Panc1 (cell line): Measurements from ENCODE around the gene CD300E. TPM values are rescaled to one million over a fixed set of nuclear protein-coding genes. Genes with fewer than 3 reads are reported as not detected.

Experiments used
- ATAC-seq: fragments of 200-7000 bp; cut with Tn5 transposase; 2 replicates; pipeline ENCODE4 v1.9.1; 2020; ENCODE audit warnings: mild to moderate bottlenecking, moderate library complexity
- BruUV-seq: library from RNA; stranded (reverse); fragments of 400-500 nt; replicated peaks from 2 replicates; lab custom pipeline; 2021; lab: Mats Ljungman, UMichigan
- CTCF ChIA-PET: fragments of 300-600 bp; sonication (Branson Sonifier 250); formaldehyde crosslinking; loops from one replicate; lab custom pipeline; 2022; ENCODE audit warnings: antibody characterized with exemption; lab: Charles Lee
- POLR2A ChIA-PET: fragments of 300-600 bp; sonication (Branson Sonifier 250); formaldehyde crosslinking; loops from one replicate; lab custom pipeline; 2022; ENCODE audit warnings: antibody characterized with exemption; lab: Charles Lee
- DNase-seq: peaks from one replicate; pipeline ENCODE4 v3.0.0-alpha.2; 2010; ENCODE audit warnings: low read depth, low spot score
- H3K27ac ChIP-seq: 2 replicates; pipeline ENCODE4 v1.5.1; 2011; ENCODE audit warnings: mild to moderate bottlenecking, low read length, inconsistent platforms
- H3K27me3 ChIP-seq: fragments of 200-500 bp; sonication (Bioruptor generic); 2 replicates; pipeline ENCODE4 v1.6.0; 2014; ENCODE audit warnings: low read length, inconsistent platforms; ENCODE audit not compliant: control insufficient read depth, insufficient read depth
- H3K36me3 ChIP-seq: fragments of 200-500 bp; sonication (Bioruptor generic); 2 replicates; pipeline ENCODE4 v1.5.1; 2014; ENCODE audit warnings: inconsistent platforms, mild to moderate bottlenecking, low read length, moderate library complexity; ENCODE audit not compliant: control insufficient read depth, insufficient read depth
- H3K4me1 ChIP-seq: 2 replicates; pipeline ENCODE4 v1.5.1; 2011; ENCODE audit warnings: inconsistent platforms, mild to moderate bottlenecking, low read length, moderate library complexity; ENCODE audit not compliant: control insufficient read depth, insufficient read depth
- H3K4me3 ChIP-seq, 2 experiments: 2 replicates each; pipeline ENCODE4 v1.5.1; 2011 to 2012; ENCODE audit warnings: low read depth in 2 of 2, low read length in 2 of 2, mild to moderate bottlenecking in 2 of 2, inconsistent platforms in 1 of 2, moderate library complexity in 1 of 2
- H3K9me3 ChIP-seq: fragments of 200-500 bp; sonication (Bioruptor generic); 2 replicates; pipeline ENCODE4 v1.5.1; 2014; ENCODE audit warnings: low read depth, mild to moderate bottlenecking, inconsistent platforms, low read length, moderate library complexity; ENCODE audit not compliant: control insufficient read depth, insufficient read depth
- CTCF ChIP-seq: fragments of 450-650 bp; IDR thresholded peaks from 2 replicates; pipeline ENCODE4 v1.5.1; 2017; ENCODE audit warnings: mild to moderate bottlenecking
- POLR2AphosphoS5 ChIP-seq: IDR thresholded peaks from 2 replicates; pipeline ENCODE4 v1.6.1; 2012; ENCODE audit warnings: mild to moderate bottlenecking, low read depth, low read length, moderate library complexity
- REST ChIP-seq, 2 experiments: IDR thresholded peaks; 2 replicates each; pipeline ENCODE4 v1.6.1; 2011 to 2012; ENCODE audit warnings: low read depth in 2 of 2, control low read depth in 1 of 2, low read length in 1 of 2, mild to moderate bottlenecking in 1 of 2, moderate library complexity in 1 of 2; ENCODE audit not compliant: insufficient read depth in 1 of 2
- SIN3A ChIP-seq: IDR thresholded peaks from 2 replicates; pipeline ENCODE4 v1.6.1; 2012; ENCODE audit warnings: low read depth, mild to moderate bottlenecking, low read length, moderate library complexity, borderline replicate concordance; ENCODE audit not compliant: insufficient read depth
- TCF7L2 ChIP-seq: IDR thresholded peaks from 2 replicates; pipeline ENCODE4 v1.6.1; 2011; ENCODE audit warnings: mild to moderate bottlenecking, low read depth, low read length, inconsistent platforms
- in situ Hi-C: cut with HindIII; loops from 2 replicates; pipeline ENCODE4 v1.10.0; 2016; ENCODE audit warnings: low sequenced_read_pairs, low pct_unique_long_range_greater_than_20kb
- intact Hi-C: fragments of 100-400 bp; cut with micrococcal nuclease; formaldehyde crosslinking; loops from one replicate; pipeline ENCODE4 v1.10.0; 2022; ENCODE audit not compliant: unreplicated experiment
- total RNA-seq: library from RNA; stranded (reverse); gene quantifications from one replicate; pipeline ENCODE4 v1.2.1, GENCODE V29; 2021; ENCODE audit not compliant: unreplicated experiment

The CD300E gene
- total RNA-seq, 1 experiment from 2014 or later, result not detected

GRCh38 chr17:74595037-74595750, 28.3 kb downstream of the CD300E start:
- Histone ChIP-seq H3K36me3 (no peaks in the 10 kb centered on the region), H3K9me3 (no peaks in the 10 kb centered on the region), H3K4me3 (no peak overlapping the region), H3K27me3 (peaks cover 3% of the 10 kb centered on the region; the same call in 1 of the 2 replicates), H3K4me1 (no peaks in the 10 kb centered on the region), H3K27ac (no peak overlapping the region)
- TF ChIP-seq POLR2AphosphoS5 (no peak), TCF7L2 (no peak), SIN3A (no peak), CTCF (no peak), REST (IDR thresholded peaks at IDR 0.05; ENCODE audit: insufficient read depth in 1 of 2, low read depth in 2 of 2, low read length in 1 of 2) (no peak)
- BruUV-seq, result no TSS peak
- intact Hi-C loops, result loop anchor here (5.0 kb wide), 1 partner anchor 228 kb away; the partner anchor contains the start of gene GPR142
- ATAC-seq, result no peak
- in situ Hi-C loops, result no loop called here
- ChIA-PET POLR2A (no interaction called here), CTCF (no interaction called here)
- DNase-seq, result no peak

- Histone ChIP-seq H3K4me3 (no peak within 1 kb of the TSS), H3K27ac (no peak within 1 kb of the TSS), H3K9me3 (no peaks in the 10 kb centered on the region), H3K27me3 (peaks cover 5% of the 10 kb centered on the region; the same call in 1 of the 2 replicates), H3K4me1 (no peaks in the 10 kb centered on the region), H3K36me3 (no peaks in the 10 kb centered on the region)
- ChIA-PET CTCF (interaction anchor here (1.0 kb wide), 1 partner anchor 26 kb away, joined by 3 read pairs; no protein-coding TSS in a partner anchor), POLR2A (interaction anchor here (0.6 kb wide), 1 partner anchor 182 kb away, joined by 9 read pairs; no protein-coding TSS in a partner anchor)
- TF ChIP-seq CTCF (no peak), POLR2AphosphoS5 (no peak), TCF7L2 (no peak), SIN3A (no peak)
- intact Hi-C loops (no loop called here), in situ Hi-C loops (no loop called here)
- DNase-seq, result no peak
- BruUV-seq, result no TSS peak
- ATAC-seq, result peak; percentile 66
These were observed 31.2 kb downstream of the CD300E start, which contains the start of gene CD300LD for GRCh38 chr17:74592087-74592990. CD300LD (minus strand) TSS chr17:74592283; CDS start chr17:74592202, 81 bp downstream.
